Measurements from ENCODE around the gene C13orf42. TPM values are rescaled to one million over a fixed set of nuclear protein-coding genes. Genes with fewer than 3 reads are reported as not detected.

C13orf42 gene
- total and polyA plus RNA-seq, 9 donors: 0.04 TPM; not detected in 8

- WGBS, 3 donors: 75 to 88% (median 77%) methylated on average over 5 of the region's 5 CpGs
- no peaks in the 10 kb centered on the region for H3K36me3 ChIP-seq
- H3K27me3 ChIP-seq: no peaks in the 10 kb centered on the region
- H3K4me3 ChIP-seq: no peak overlapping the region
- no peak for DNase-seq
- intact Hi-C loops (cut with DNase I): no loop called here
- H3K4me1 ChIP-seq (ENCODE audit: insufficient read depth): no peaks in the 10 kb centered on the region
- no peak overlapping the region for H3K27ac ChIP-seq
- no peaks in the 10 kb centered on the region for H3K9me3 ChIP-seq
- TF ChIP-seq EP300 (IDR thresholded peaks at IDR 0.05) (no peak), CTCF (IDR thresholded peaks at IDR 0.05) (no peak), POLR2A (IDR thresholded peaks at IDR 0.05) (no peak)
Observed at GRCh38 chr13:51152701-51153100, 41.6 kb upstream of the C13orf42 start.

- DNase-seq: no peak
- TF ChIP-seq EP300 (IDR thresholded peaks at IDR 0.05) (no peak), POLR2A (IDR thresholded peaks at IDR 0.05) (no peak), CTCF (IDR thresholded peaks at IDR 0.05) (no peak)
- intact Hi-C loops (cut with DNase I): no loop called here
- H3K4me1 ChIP-seq (ENCODE audit: insufficient read depth): no peaks in the 10 kb centered on the region
- WGBS, 3 donors: 82 to 90% (median 90%) methylated on average over 1 of the region's 1 CpG
- no peaks in the 10 kb centered on the region for H3K9me3 ChIP-seq
- H3K36me3 ChIP-seq: no peaks in the 10 kb centered on the region
- no peaks in the 10 kb centered on the region for H3K27me3 ChIP-seq
- H3K27ac ChIP-seq: no peak overlapping the region
- H3K4me3 ChIP-seq: no peak overlapping the region
Observed at GRCh38 chr13:51151463-51151862, 40.4 kb upstream of the C13orf42 start.

- H3K9me3 ChIP-seq: no peaks in the 10 kb centered on the region
- no peaks in the 10 kb centered on the region for H3K4me1 ChIP-seq (ENCODE audit: insufficient read depth)
- TF ChIP-seq EP300 (IDR thresholded peaks at IDR 0.05) (no peak), CTCF (IDR thresholded peaks at IDR 0.05) (peak in 1 of 3 donors; percentile 38)
- no peaks in the 10 kb centered on the region for H3K36me3 ChIP-seq
- peak in 3 of 5 donors; percentile 12 to 37 (median 25) for DNase-seq
- intact Hi-C loops (cut with DNase I): loop anchor here in 1 of 4 donors (10.0 kb wide), 1 partner anchor 136 kb away; no protein-coding TSS in a partner anchor
- no peaks in the 10 kb centered on the region for H3K27me3 ChIP-seq
- H3K27ac ChIP-seq: no peak overlapping the region
- no peak overlapping the region for H3K4me3 ChIP-seq
- 0 to 4% (median 4%) methylated on average over 4 of the region's 4 CpGs for WGBS, 3 donors
Observed at GRCh38 chr13:51148952-51149573, 38.0 kb upstream of the C13orf42 start.

GRCh38 chr13:51148223-51148951, 37.3 kb upstream of the C13orf42 start:
- intact Hi-C loops (cut with DNase I): loop anchor here in 1 of 4 donors (10.0 kb wide), 1 partner anchor 136 kb away; no protein-coding TSS in a partner anchor
- Histone ChIP-seq H3K36me3 (no peaks in the 10 kb centered on the region), H3K27ac (no peak overlapping the region), H3K4me1 (ENCODE audit: insufficient read depth) (no peaks in the 10 kb centered on the region), H3K4me3 (no peak overlapping the region), H3K27me3 (no peaks in the 10 kb centered on the region), H3K9me3 (no peaks in the 10 kb centered on the region)
- TF ChIP-seq EP300 (IDR thresholded peaks at IDR 0.05) (no peak), CTCF (IDR thresholded peaks at IDR 0.05) (no peak), POLR2A (IDR thresholded peaks at IDR 0.05) (no peak)
- WGBS, 3 donors: 67 to 70% (median 70%) methylated on average over 18 of the region's 18 CpGs
- DNase-seq: no peak
